ENCODE data around the gene POLN. TPM values are rescaled to one million over a fixed set of nuclear protein-coding genes. Genes with fewer than 3 reads are reported as not detected.

Gene POLN
- total RNA-seq, 1 experiment from 2014 or later = 1.2 TPM

GRCh38 chr4:2177443-2178093 lies 64.4 kb downstream of the POLN start:
- TF ChIP-seq CTCF (IDR thresholded peaks at IDR 0.05; ENCODE audit: insufficient read depth in 1 of 2, low read depth in 1 of 2, low read length in 1 of 2, severe bottlenecking in 1 of 2, unreplicated experiment in 1 of 2) = peak in 1 of 2 experiments; percentile 27
- ChIA-PET CTCF (interaction anchor here (1.0 kb wide), 1 partner anchor 96 kb away, joined by 3 read pairs; no protein-coding TSS in a partner anchor), POLR2A (no interaction called here)
- intact Hi-C loops (cut with micrococcal nuclease; ENCODE audit: unreplicated experiment) = no loop called here
- Histone ChIP-seq H3K9me3 (no peaks in the 10 kb centered on the region; the same call in 1 of the 2 replicates), H3K4me1 (no peaks in the 10 kb centered on the region), H3K27me3 (replicated peaks; ENCODE audit: control insufficient read depth, insufficient read depth, low read length) (no peaks in the 10 kb centered on the region), H3K36me3 (ENCODE audit: control insufficient read depth, insufficient read depth, low read length) (no peaks in the 10 kb centered on the region), H3K4me3 (ENCODE audit: low read depth, low read length) (no peak overlapping the region)
- no peak overlapping the region for H3K27ac Mint-ChIP-seq (ENCODE audit: unreplicated experiment)
- H3K4me3 Mint-ChIP-seq (ENCODE audit: unreplicated experiment) = no peak overlapping the region
- H3K36me3 Mint-ChIP-seq (ENCODE audit: insufficient read depth, unreplicated experiment) = no peaks in the 10 kb centered on the region
- DNase-seq = no peak
- no peaks in the 10 kb centered on the region for H3K4me1 Mint-ChIP-seq (ENCODE audit: low read depth, unreplicated experiment)
- no peaks in the 10 kb centered on the region for H3K9me3 Mint-ChIP-seq (ENCODE audit: unreplicated experiment)
- H3K27me3 Mint-ChIP-seq (ENCODE audit: insufficient read depth, unreplicated experiment) = no peaks in the 10 kb centered on the region
- BruUV-seq (replicated peaks) = no TSS peak

- Mint-ChIP-seq H3K9me3 (ENCODE audit: unreplicated experiment) (no peaks in the 10 kb centered on the region), H3K27ac (ENCODE audit: unreplicated experiment) (no peak overlapping the region), H3K36me3 (ENCODE audit: insufficient read depth, unreplicated experiment) (no peaks in the 10 kb centered on the region), H3K27me3 (ENCODE audit: insufficient read depth, unreplicated experiment) (no peaks in the 10 kb centered on the region), H3K4me1 (ENCODE audit: low read depth, unreplicated experiment) (no peaks in the 10 kb centered on the region), H3K4me3 (ENCODE audit: unreplicated experiment) (no peak overlapping the region)
- H3K27me3 ChIP-seq (replicated peaks; ENCODE audit: control insufficient read depth, insufficient read depth, low read length) = no peaks in the 10 kb centered on the region
- H3K36me3 ChIP-seq (ENCODE audit: control insufficient read depth, insufficient read depth, low read length) = no peaks in the 10 kb centered on the region
- intact Hi-C loops (cut with micrococcal nuclease; ENCODE audit: unreplicated experiment) = no loop called here
- no peaks in the 10 kb centered on the region for H3K4me1 ChIP-seq
- BruUV-seq (replicated peaks) = no TSS peak
- no peak overlapping the region for H3K4me3 ChIP-seq (ENCODE audit: low read depth, low read length)
- no peaks in the 10 kb centered on the region for H3K9me3 ChIP-seq
- DNase-seq = no peak
- CTCF ChIA-PET = no interaction called here
- POLR2A ChIA-PET = no interaction called here
- no peak for TF ChIP-seq CTCF (IDR thresholded peaks at IDR 0.05; ENCODE audit: insufficient read depth in 1 of 2, low read depth in 1 of 2, low read length in 1 of 2, severe bottlenecking in 1 of 2, unreplicated experiment in 1 of 2)
Measured at GRCh38 chr4:2175990-2176698, 65.8 kb downstream of the POLN start.

GRCh38 chr4:2174061-2174460 lies 67.9 kb downstream of the POLN start:
- no peak for DNase-seq
- intact Hi-C loops (cut with micrococcal nuclease; ENCODE audit: unreplicated experiment) = no loop called here
- H3K4me3 Mint-ChIP-seq (ENCODE audit: unreplicated experiment) = no peak overlapping the region
- no TSS peak for BruUV-seq (replicated peaks)
- ChIA-PET POLR2A (no interaction called here), CTCF (no interaction called here)
- H3K27ac Mint-ChIP-seq (ENCODE audit: unreplicated experiment) = no peak overlapping the region
- no peak for TF ChIP-seq CTCF (IDR thresholded peaks at IDR 0.05; ENCODE audit: insufficient read depth in 1 of 2, low read depth in 1 of 2, low read length in 1 of 2, severe bottlenecking in 1 of 2, unreplicated experiment in 1 of 2)
- Histone ChIP-seq H3K27me3 (replicated peaks; ENCODE audit: control insufficient read depth, insufficient read depth, low read length) (no peaks in the 10 kb centered on the region), H3K4me3 (ENCODE audit: low read depth, low read length) (no peak overlapping the region), H3K4me1 (no peaks in the 10 kb centered on the region), H3K36me3 (ENCODE audit: control insufficient read depth, insufficient read depth, low read length) (no peaks in the 10 kb centered on the region), H3K9me3 (no peaks in the 10 kb centered on the region)
- H3K27me3 Mint-ChIP-seq (ENCODE audit: insufficient read depth, unreplicated experiment) = no peaks in the 10 kb centered on the region
- H3K4me1 Mint-ChIP-seq (ENCODE audit: low read depth, unreplicated experiment) = peaks cover 4% of the 10 kb centered on the region
- H3K36me3 Mint-ChIP-seq (ENCODE audit: insufficient read depth, unreplicated experiment) = no peaks in the 10 kb centered on the region
- H3K9me3 Mint-ChIP-seq (ENCODE audit: unreplicated experiment) = no peaks in the 10 kb centered on the region

Measured in Caco-2 (cell line).